H1 (cell line): ENCODE measurements around the gene KCNMA1. TPM values are rescaled to one million over a fixed set of nuclear protein-coding genes. Genes with fewer than 3 reads are reported as not detected.

ENCODE experiments used
- CTCF ChIA-PET: fragments of 300-600 bp; sonication (Branson Sonifier 250); formaldehyde crosslinking; loops from one replicate; lab custom pipeline; 2021; ENCODE audit not compliant: partially characterized antibody; lab: Charles Lee
- POLR2A ChIA-PET: fragments of 300-600 bp; sonication (Branson Sonifier 250); formaldehyde crosslinking; loops from one replicate; lab custom pipeline; 2021; ENCODE audit warnings: inconsistent platforms; ENCODE audit not compliant: partially characterized antibody; lab: Charles Lee
- DNase-seq, 2 experiments: peaks; one replicate each; pipeline versions ENCODE4 v3.0.0 to v3.0.0-alpha.2; 2010 to 2022; ENCODE audit warnings: low spot score in 2 of 2, low read depth in 1 of 2, mixed read lengths in 1 of 2
- FAIRE-seq: peaks from 2 replicates; lab custom pipeline; 2011; peaks lifted over from hg19 to GRCh38; lab: Jason Lieb, UNC
- H2AFZ ChIP-seq: 2 replicates; pipeline ENCODE4 v1.8.1; 2012; ENCODE audit warnings: low read length, inconsistent platforms
- H2AK5ac ChIP-seq: 2 replicates; pipeline ENCODE4 v1.6.1; 2013; ENCODE audit warnings: low read depth, low read length
- H2BK120ac ChIP-seq: replicated peaks from 2 replicates; pipeline ENCODE3; 2013; ENCODE audit warnings: low read depth, low read length, inconsistent platforms
- H2BK12ac ChIP-seq: 2 replicates; pipeline ENCODE4 v1.6.1; 2013; ENCODE audit warnings: low read depth, low read length
- H2BK15ac ChIP-seq: 2 replicates; pipeline ENCODE4 v1.6.1; 2013; ENCODE audit warnings: low read length
- H2BK20ac ChIP-seq: 2 replicates; pipeline ENCODE4 v1.6.1; 2013; ENCODE audit warnings: low read length
- H2BK5ac ChIP-seq: 2 replicates; pipeline ENCODE4 v1.6.1; 2013; ENCODE audit warnings: low read depth, low read length
- H3K14ac ChIP-seq: 2 replicates; pipeline ENCODE4 v1.6.1; 2013; ENCODE audit warnings: inconsistent platforms; ENCODE audit not compliant: insufficient read length
- H3K18ac ChIP-seq: 2 replicates; pipeline ENCODE4 v1.6.1; 2013; ENCODE audit warnings: low read length; ENCODE audit errors: extremely low read depth
- H3K23ac ChIP-seq: 2 replicates; pipeline ENCODE4 v1.6.1; 2013; ENCODE audit warnings: inconsistent platforms; ENCODE audit not compliant: insufficient read length
- H3K23me2 ChIP-seq: 2 replicates; pipeline ENCODE4 v1.6.1; 2013; ENCODE audit warnings: low read depth, low read length
- H3K27ac ChIP-seq: 2 replicates; pipeline ENCODE4 v1.6.1; 2011; ENCODE audit warnings: low read depth, low read length, inconsistent platforms
- H3K27me3 ChIP-seq, 4 experiments: replicated peaks in 1 of 4; 1 replicate in 1 of 4; 2 replicates in 3 of 4; pipeline versions ENCODE4 v1.6.1 to v1.8.1; 2011 to 2013; ENCODE audit warnings: low read length in 3 of 4, mild to moderate bottlenecking in 3 of 4, inconsistent platforms in 2 of 4, mixed read lengths in 2 of 4, moderate library complexity in 1 of 4; ENCODE audit not compliant: control insufficient read depth in 3 of 4, insufficient read depth in 3 of 4; ENCODE audit errors: extremely low read depth in 1 of 4
- H3K36me3 ChIP-seq, 4 experiments: 2 replicates each; pipeline versions ENCODE4 v1.6.1 to v1.8.1; 2011 to 2013; ENCODE audit warnings: mild to moderate bottlenecking in 4 of 4, low read length in 3 of 4, moderate library complexity in 2 of 4, control low read depth in 1 of 4, inconsistent platforms in 1 of 4; ENCODE audit not compliant: insufficient read depth in 4 of 4, control insufficient read depth in 2 of 4
- H3K4ac ChIP-seq: replicated peaks from 2 replicates; pipeline ENCODE3; 2013; ENCODE audit warnings: low read length, low read depth, mixed read lengths, inconsistent platforms; ENCODE audit not compliant: insufficient read length
- H3K4me1 ChIP-seq, 4 experiments: replicated peaks in 1 of 4; 1 replicate in 1 of 4; 2 replicates in 3 of 4; pipeline versions ENCODE4 v1.6.1 to v1.8.1; 2011 to 2013; ENCODE audit warnings: low read length in 3 of 4, inconsistent platforms in 2 of 4, mixed read lengths in 1 of 4; ENCODE audit not compliant: insufficient read depth in 4 of 4, control insufficient read depth in 3 of 4
- H3K4me2 ChIP-seq, 2 experiments: 2 replicates each; pipeline versions ENCODE4 v1.6.1 to v1.8.1; 2011 to 2013; ENCODE audit warnings: low read depth in 2 of 2, low read length in 2 of 2, control low read depth in 1 of 2, inconsistent platforms in 1 of 2, mild to moderate bottlenecking in 1 of 2; ENCODE audit not compliant: insufficient read depth in 1 of 2
- H3K4me3 ChIP-seq, 4 experiments: fragments of 200-600, 300-600 bp in 1 of 4; sonication (generic), shearing (Covaris generic), sonication (Bioruptor Twin) in 1 of 4; 2 replicates each; pipeline versions ENCODE4 v1.5.1 to v1.8.1; 2011 to 2016; ENCODE audit warnings: low read length in 4 of 4, low read depth in 3 of 4, control low read depth in 2 of 4, inconsistent platforms in 2 of 4, mild to moderate bottlenecking in 2 of 4, mixed read lengths in 1 of 4, moderate library complexity in 1 of 4; ENCODE audit not compliant: insufficient read depth in 2 of 4; ENCODE audit errors: extremely low read depth in 1 of 4
- H3K56ac ChIP-seq: replicated peaks from 2 replicates; pipeline ENCODE3; 2013; ENCODE audit warnings: low read depth, mild to moderate bottlenecking, mixed read lengths, low read length, inconsistent platforms; ENCODE audit not compliant: insufficient read length
- H3K79me1 ChIP-seq: 2 replicates; pipeline ENCODE4 v1.6.1; 2013; ENCODE audit warnings: low read depth, low read length, control low read depth
- H3K79me2 ChIP-seq, 2 experiments: 2 replicates each; pipeline versions ENCODE4 v1.6.1 to v1.8.1; 2012 to 2013; ENCODE audit warnings: low read length in 2 of 2, mild to moderate bottlenecking in 2 of 2, inconsistent platforms in 1 of 2; ENCODE audit not compliant: insufficient read depth in 2 of 2, control insufficient read depth in 1 of 2
- H3K9ac ChIP-seq, 4 experiments: replicated peaks in 1 of 4; 1 replicate in 1 of 4; 2 replicates in 3 of 4; pipeline versions ENCODE4 v1.6.1 to v1.8.1; 2011 to 2013; ENCODE audit warnings: low read depth in 3 of 4, low read length in 3 of 4, control low read depth in 2 of 4, mild to moderate bottlenecking in 2 of 4, moderate library complexity in 2 of 4, inconsistent platforms in 1 of 4; ENCODE audit errors: extremely low read depth in 1 of 4
- H3K9me3 ChIP-seq, 2 experiments: 2 replicates each; pipeline versions ENCODE4 v1.6.1 to v1.8.1; 2012 to 2013; ENCODE audit warnings: mild to moderate bottlenecking in 2 of 2, moderate library complexity in 2 of 2, control low read depth in 1 of 2, inconsistent platforms in 1 of 2, low read depth in 1 of 2, low read length in 1 of 2, mixed read lengths in 1 of 2; ENCODE audit not compliant: insufficient read depth in 2 of 2
- H4K20me1 ChIP-seq, 2 experiments: replicated peaks in 1 of 2; 2 replicates each; pipeline versions ENCODE3 to v1.8.1; 2011 to 2013; ENCODE audit warnings: inconsistent platforms in 2 of 2, low read length in 2 of 2, mild to moderate bottlenecking in 1 of 2; ENCODE audit not compliant: insufficient read depth in 2 of 2, control insufficient read depth in 1 of 2
- H4K5ac ChIP-seq: 2 replicates; pipeline ENCODE4 v1.6.1; 2013; ENCODE audit warnings: low read length, low read depth, mixed read lengths, inconsistent platforms; ENCODE audit not compliant: insufficient read length
- H4K8ac ChIP-seq: 2 replicates; pipeline ENCODE4 v1.8.0; 2013; ENCODE audit warnings: mild to moderate bottlenecking, moderate library complexity, low read length, inconsistent platforms; ENCODE audit not compliant: insufficient read depth; ENCODE audit errors: extremely low read depth
- H4K91ac ChIP-seq: replicated peaks from 2 replicates; pipeline ENCODE3; 2013; ENCODE audit warnings: low read length, mixed read lengths, inconsistent platforms; ENCODE audit not compliant: insufficient read length
- CHD1 ChIP-seq: IDR thresholded peaks from 2 replicates; pipeline ENCODE4 v1.6.1; 2012; ENCODE audit warnings: low read depth, low read length, improper control_type of control experiment
- WGBS, 2 experiments: shearing (Covaris generic) in 1 of 2; methylation state at CpG; one replicate each; pipeline versions ENCODE4 v1.1.6 to v1.1.7; 2013 to 2015; ENCODE audit warnings: low lambda C conversion rate in 2 of 2, mixed read lengths in 2 of 2, inconsistent platforms in 1 of 2, low coverage in 1 of 2, missing lambda C conversion rate in 1 of 2; ENCODE audit not compliant: insufficient replicate concordance in 2 of 2, insufficient coverage in 1 of 2, insufficient read length in 1 of 2; ENCODE audit errors: extremely low coverage in 1 of 2, missing lambda C conversion rate in 1 of 2; 5-methylcytosine and 5-hydroxymethylcytosine counted together
- polyA plus RNA-seq, 7 experiments: library from polyadenylated mRNA; depleted of rRNA in 3 of 7; stranded (reverse) in 5 of 7; unstranded in 2 of 7; fragments of >200 nt in 5 of 7; fragments of 200-250 nt in 2 of 7; gene quantifications; 1 replicate in 5 of 7; 2 replicates in 1 of 7; 4 replicates in 1 of 7; pipeline versions ENCODE4 v1.2.1 to v1.2.3, GENCODE V29; 2011 to 2013; ENCODE audit warnings: missing spikeins in 2 of 7, mixed read lengths in 2 of 7
- total RNA-seq: library from RNA; stranded (reverse); fragmentation: NEBNext Ultra II Directional; extraction: Animal tissue kit (Norgen Biotek cat#: 25700); gene quantifications from 2 replicates; pipeline ENCODE4 v1.2.1, GENCODE V29; 2021

KCNMA1 gene
- total and polyA plus RNA-seq, 2 of the 8 experiments (the other 6 are each of a cell fraction or from before 2014, with no cell fraction given) = 10.2 to 11.1 TPM

- Histone ChIP-seq H3K36me3 (no peaks in the 10 kb centered on the region), H4K20me1 (no peaks in the 10 kb centered on the region), H3K23me2 (peaks cover 3% of the 10 kb centered on the region; the same call in 1 of the 2 replicates), H2BK5ac (no peak overlapping the region), H3K79me1 (peaks cover 4% of the 10 kb centered on the region; the same call in 1 of the 2 replicates)
- TF ChIP-seq CHD1 = no peak
- TF ChIP-seq, all 59 proteins: peak for 0
- DNase-seq (no peak), FAIRE-seq (no peak)
- H3K4me3 ChIP-seq = no peak overlapping the region
- no peak overlapping the region for H2BK120ac ChIP-seq
- H3K23ac ChIP-seq = no peak overlapping the region
- no peak overlapping the region for H2BK12ac ChIP-seq
- no peaks in the 10 kb centered on the region for H3K9me3 ChIP-seq
- H2BK20ac ChIP-seq = no peak overlapping the region
- no peak overlapping the region for H3K4me2 ChIP-seq
- H3K14ac ChIP-seq = no peak overlapping the region
- ChIA-PET POLR2A (no interaction called here), CTCF (interaction anchor here (0.9 to 3.1 kb wide), 7 partner anchors 22 to 206 kb away, joined by 3 to 12 read pairs (median 3); no protein-coding TSS in a partner anchor)
- H2AFZ ChIP-seq = no peak overlapping the region
- no peak overlapping the region for H2AK5ac ChIP-seq
- no peak overlapping the region for H3K9ac ChIP-seq
- no peak overlapping the region for H3K18ac ChIP-seq
- no peak overlapping the region for H2BK15ac ChIP-seq
- 90% methylated on average over 7 of the region's 7 CpGs; no CpG with 5 or more reads in 1 of the 2 experiments for WGBS, 2 experiments
- H4K8ac ChIP-seq = no peak overlapping the region
- H3K79me2 ChIP-seq = no peaks in the 10 kb centered on the region
- no peak overlapping the region for H4K5ac ChIP-seq
- no peak overlapping the region for H3K56ac ChIP-seq
- H3K27ac ChIP-seq = no peak overlapping the region
- H3K4ac ChIP-seq = no peak overlapping the region
- H3K4me1 ChIP-seq = peaks cover 0 to 4% (median 1%) of the 10 kb centered on the region in 4 experiments; a peak in 3 of 7 replicates
- no peak overlapping the region for H4K91ac ChIP-seq
- peaks cover 0 to 1% (median 0%) of the 10 kb centered on the region in 4 experiments; a peak in 1 of 7 replicates for H3K27me3 ChIP-seq
Observed at GRCh38 chr10:77457721-77458120, 179.9 kb downstream of the KCNMA1 start.
